Measurements from ENCODE around the gene ABHD16A. TPM values are rescaled to one million over a fixed set of nuclear protein-coding genes. Genes with fewer than 3 reads are reported as not detected.

The ABHD16A gene
- total RNA-seq (ENCODE audit: low replicate concordance), result 21.3 and 45.0 TPM in 2 replicates

DNA sequence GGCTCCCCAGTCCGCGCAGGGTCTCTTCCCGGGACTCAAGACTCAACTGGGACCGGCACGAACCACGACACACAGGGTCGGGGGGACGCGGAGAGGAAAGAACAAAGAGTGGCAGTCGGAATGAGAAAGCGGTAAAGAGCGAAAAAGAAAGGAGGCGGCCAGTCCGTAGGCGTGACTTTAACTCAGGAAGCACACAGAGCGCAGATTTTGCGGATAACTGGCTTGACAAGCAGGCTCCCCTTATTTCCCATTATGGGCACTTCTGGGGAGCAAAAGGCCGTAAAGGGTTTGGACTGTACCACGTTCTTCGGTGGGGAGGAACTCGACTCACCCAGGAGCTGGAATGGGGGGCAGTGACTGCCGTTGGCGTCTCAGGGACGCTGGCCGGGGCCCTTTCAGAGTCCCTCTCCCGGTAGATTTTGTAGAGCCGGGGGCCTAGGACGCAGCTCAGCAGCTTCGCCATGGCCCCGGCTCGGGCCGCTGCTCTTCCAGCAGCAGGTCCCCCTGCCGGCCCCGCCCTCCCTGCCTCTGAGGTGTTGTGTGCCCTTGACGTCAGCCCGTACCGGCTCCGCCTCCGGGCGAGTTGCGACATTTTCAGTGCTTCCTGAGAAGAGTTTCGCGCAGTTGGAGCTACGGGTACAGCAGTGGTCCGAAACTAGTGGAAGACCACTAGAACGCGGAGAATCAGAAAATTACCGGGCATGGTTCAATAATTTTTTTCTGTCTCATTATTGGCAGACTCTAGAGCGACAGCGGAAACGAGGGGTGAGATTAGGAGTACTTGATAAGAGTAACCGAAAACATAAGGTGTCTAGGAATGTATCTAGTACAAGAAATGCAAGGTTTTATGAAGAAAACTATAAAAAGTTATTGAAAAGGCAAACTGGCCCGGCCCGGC is at the start of gene ABHD16A:
ABHD16A (minus strand) TSS at position 506 of the 898 bp plus-strand sequence; CDS start at position 463, 43 bp downstream.
- Mint-ChIP-seq H3K4me1 (peaks cover 19% of the 10 kb centered on the region), H3K27me3 (ENCODE audit: insufficient read depth, low read depth) (peaks cover 4% of the 10 kb centered on the region), H3K9me3 (no peaks in the 10 kb centered on the region), H3K4me3 (peak within 1 kb of the TSS; percentile 99), H3K27ac (peak within 1 kb of the TSS; percentile 98), H3K36me3 (peaks cover 2% of the 10 kb centered on the region)
- Histone ChIP-seq H3F3A (ENCODE audit: low read depth) (no peaks in the 10 kb centered on the region), H3K4me3 (peak within 1 kb of the TSS; percentile 83), H3K4me1 (no peaks in the 10 kb centered on the region), H3K9ac (peak within 1 kb of the TSS; percentile 62), H3K27ac (peak within 1 kb of the TSS; percentile 68), H3K9me3 (ENCODE audit: low read depth) (no peaks in the 10 kb centered on the region), H3K79me2 (ENCODE audit: low read depth) (peaks cover 32% of the 10 kb centered on the region), H4K20me1 (ENCODE audit: low read depth) (no peaks in the 10 kb centered on the region), H2AFZ (replicated peaks) (peak within 1 kb of the TSS; percentile 80), H3K36me3 (no peaks in the 10 kb centered on the region), H3K4me2 (peak within 1 kb of the TSS; percentile 87), H3K27me3 (no peaks in the 10 kb centered on the region)
- peak; percentile 97 for DNase-seq (ENCODE audit: low spot score)
- TF ChIP-seq, protein P1, sequence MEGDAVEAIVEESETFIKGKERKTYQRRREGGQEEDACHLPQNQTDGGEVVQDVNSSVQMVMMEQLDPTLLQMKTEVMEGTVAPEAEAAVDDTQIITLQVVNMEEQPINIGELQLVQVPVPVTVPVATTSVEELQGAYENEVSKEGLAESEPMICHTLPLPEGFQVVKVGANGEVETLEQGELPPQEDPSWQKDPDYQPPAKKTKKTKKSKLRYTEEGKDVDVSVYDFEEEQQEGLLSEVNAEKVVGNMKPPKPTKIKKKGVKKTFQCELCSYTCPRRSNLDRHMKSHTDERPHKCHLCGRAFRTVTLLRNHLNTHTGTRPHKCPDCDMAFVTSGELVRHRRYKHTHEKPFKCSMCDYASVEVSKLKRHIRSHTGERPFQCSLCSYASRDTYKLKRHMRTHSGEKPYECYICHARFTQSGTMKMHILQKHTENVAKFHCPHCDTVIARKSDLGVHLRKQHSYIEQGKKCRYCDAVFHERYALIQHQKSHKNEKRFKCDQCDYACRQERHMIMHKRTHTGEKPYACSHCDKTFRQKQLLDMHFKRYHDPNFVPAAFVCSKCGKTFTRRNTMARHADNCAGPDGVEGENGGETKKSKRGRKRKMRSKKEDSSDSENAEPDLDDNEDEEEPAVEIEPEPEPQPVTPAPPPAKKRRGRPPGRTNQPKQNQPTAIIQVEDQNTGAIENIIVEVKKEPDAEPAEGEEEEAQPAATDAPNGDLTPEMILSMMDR (IDR thresholded peaks at IDR 0.05), result no peak
- no peak for TF ChIP-seq EZH2 (IDR thresholded peaks at IDR 0.05)

DNA sequence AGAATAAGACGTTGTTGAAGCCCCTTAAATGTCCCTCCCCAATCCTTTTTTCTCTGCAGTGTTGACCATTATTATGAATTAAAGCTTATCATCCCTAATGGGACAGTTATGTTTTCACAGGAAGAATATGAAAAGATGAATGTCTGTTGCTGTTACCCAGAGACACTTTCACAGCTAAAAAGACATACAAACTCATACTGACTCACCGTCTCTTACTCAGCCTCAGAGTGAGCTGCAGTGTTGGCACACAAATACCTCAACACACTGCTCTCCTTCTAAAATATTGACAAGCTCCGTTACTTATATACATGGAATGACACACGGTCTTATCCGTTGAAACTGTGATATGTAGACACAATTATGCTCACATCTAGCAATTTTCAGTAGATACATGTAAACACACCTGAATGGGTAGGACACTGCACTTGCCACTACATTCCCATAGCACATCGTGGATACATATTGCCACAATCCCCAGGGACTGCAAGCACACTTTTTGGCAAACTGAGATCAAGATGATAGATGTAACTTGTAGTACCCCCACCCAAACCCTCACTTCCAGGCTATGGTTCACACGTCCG is 49.7 kb upstream of the ABHD16A start:
- Histone ChIP-seq H4K20me1 (ENCODE audit: low read depth) (no peaks in the 10 kb centered on the region), H3K4me3 (no peak overlapping the region), H3K27me3 (no peaks in the 10 kb centered on the region), H3K27ac (no peak overlapping the region), H3K9me3 (ENCODE audit: low read depth) (no peaks in the 10 kb centered on the region), H3K9ac (no peak overlapping the region), H3K36me3 (no peaks in the 10 kb centered on the region), H3K4me1 (no peaks in the 10 kb centered on the region), H3F3A (ENCODE audit: low read depth) (peaks cover 6% of the 10 kb centered on the region), H3K4me2 (no peak overlapping the region), H2AFZ (replicated peaks) (no peak overlapping the region), H3K79me2 (ENCODE audit: low read depth) (no peaks in the 10 kb centered on the region)
- DNase-seq (ENCODE audit: low spot score), result no peak
- peaks cover 4% of the 10 kb centered on the region for H3K27me3 Mint-ChIP-seq (ENCODE audit: insufficient read depth, low read depth)
- no peaks in the 10 kb centered on the region for H3K4me1 Mint-ChIP-seq
- H3K27ac Mint-ChIP-seq, result no peak overlapping the region
- H3K36me3 Mint-ChIP-seq, result peaks cover 8% of the 10 kb centered on the region
- no peaks in the 10 kb centered on the region for H3K9me3 Mint-ChIP-seq
- H3K4me3 Mint-ChIP-seq, result no peak overlapping the region
- no peak for TF ChIP-seq EZH2 (IDR thresholded peaks at IDR 0.05)
- no peak for TF ChIP-seq EZH2phosphoT487 (IDR thresholded peaks at IDR 0.05)
- TF ChIP-seq, protein P1 (IDR thresholded peaks at IDR 0.05), result no peak

DNA sequence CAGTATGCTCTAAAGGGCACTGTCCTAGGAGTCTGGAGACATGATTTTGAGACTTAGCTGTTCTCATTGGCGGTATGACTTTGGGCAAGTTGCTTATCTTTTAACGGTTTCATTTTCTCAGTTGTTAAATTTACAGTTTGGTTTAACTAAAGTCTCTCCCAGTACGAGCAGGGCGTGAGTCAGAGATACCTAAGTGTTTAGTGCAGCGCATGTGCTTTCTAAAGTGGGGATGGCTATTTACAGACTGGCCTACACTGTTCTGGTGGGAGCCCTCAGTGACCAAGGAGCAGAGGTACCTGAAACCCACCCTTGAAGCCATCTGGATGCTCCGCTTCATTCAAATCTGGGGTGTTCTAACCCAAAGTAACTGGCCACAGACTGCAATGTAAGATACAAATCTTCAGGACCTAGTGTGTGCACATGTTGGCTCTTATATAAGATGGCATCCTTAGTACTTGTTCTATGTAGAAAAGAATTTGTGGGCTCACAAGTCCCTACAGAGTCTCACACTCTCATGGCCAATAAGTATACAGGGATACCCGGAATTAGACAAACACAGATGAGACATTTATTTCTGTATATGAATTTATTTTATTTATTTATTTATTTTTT is 47.4 kb upstream of the ABHD16A start:
- Histone ChIP-seq H3K9me3 (ENCODE audit: low read depth) (no peaks in the 10 kb centered on the region), H3K27ac (no peak overlapping the region), H3K27me3 (no peaks in the 10 kb centered on the region), H3K4me2 (no peak overlapping the region), H3K4me1 (no peaks in the 10 kb centered on the region), H3K9ac (no peak overlapping the region), H3F3A (ENCODE audit: low read depth) (peaks cover 6% of the 10 kb centered on the region), H3K4me3 (no peak overlapping the region), H3K79me2 (ENCODE audit: low read depth) (no peaks in the 10 kb centered on the region), H4K20me1 (ENCODE audit: low read depth) (no peaks in the 10 kb centered on the region), H2AFZ (replicated peaks) (no peak overlapping the region), H3K36me3 (no peaks in the 10 kb centered on the region)
- Mint-ChIP-seq H3K36me3 (peaks cover 15% of the 10 kb centered on the region), H3K27ac (no peak overlapping the region), H3K4me1 (peaks cover 5% of the 10 kb centered on the region), H3K27me3 (ENCODE audit: insufficient read depth, low read depth) (peaks cover 5% of the 10 kb centered on the region), H3K4me3 (no peak overlapping the region), H3K9me3 (no peaks in the 10 kb centered on the region)
- no peak for DNase-seq (ENCODE audit: low spot score)
- TF ChIP-seq, protein P1 (IDR thresholded peaks at IDR 0.05), result no peak
- TF ChIP-seq EZH2 (IDR thresholded peaks at IDR 0.05), result no peak
- no peak for TF ChIP-seq EZH2phosphoT487 (IDR thresholded peaks at IDR 0.05)

Measured in neural progenitor cell (in vitro differentiated cells).